ENCODE data around the gene DNAJA3. TPM values are rescaled to one million over a fixed set of nuclear protein-coding genes. Genes with fewer than 3 reads are reported as not detected.
"Not testable (repeated sequence)": the region's sequence is repeated elsewhere in the genome, so short reads cannot be mapped to it uniquely, and the experiment has no call there.

Gene DNAJA3
- total RNA-seq, 1 experiment from 2014 or later = 56.2 TPM

DNA sequence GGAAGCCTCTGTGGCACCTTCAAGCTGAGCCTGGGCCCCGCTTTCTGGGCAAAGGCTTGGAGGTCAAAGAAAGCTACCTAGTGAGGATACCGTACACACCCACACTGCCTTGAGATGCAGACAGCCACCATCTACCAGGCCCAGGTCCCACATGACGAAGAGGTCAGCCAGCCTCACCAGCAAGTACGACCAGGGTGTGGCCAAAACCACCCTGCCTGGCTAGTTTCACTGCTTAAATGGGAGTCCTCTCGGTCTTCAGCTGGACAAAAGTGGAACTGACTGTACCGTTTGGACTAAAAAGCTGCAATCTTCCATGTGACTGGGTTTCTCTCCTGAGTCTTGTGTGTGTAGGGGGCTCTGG lies 32.4 kb upstream of the DNAJA3 start:
- Histone ChIP-seq H3T11ph (ENCODE audit: low read length) (peak overlapping the region; percentile 0), H3K23ac (ENCODE audit: insufficient read length, low read depth, low read length) (no peak overlapping the region), H2BK5ac (ENCODE audit: insufficient read length, low read length) (peak overlapping the region; percentile 80), H3K4me1 (ENCODE audit: insufficient read depth, low read length) (peaks cover 5% of the 10 kb centered on the region; the same call in 1 of the 2 replicates), H4K20me1 (ENCODE audit: control insufficient read depth, insufficient read depth, insufficient read length) (no peaks in the 10 kb centered on the region), H2BK20ac (ENCODE audit: low read depth, low read length, poor library complexity, severe bottlenecking) (peak overlapping the region; percentile 78), H4K8ac (replicated peaks; ENCODE audit: insufficient read length, low read depth, low read length) (peak overlapping the region; percentile 86), H3K14ac (ENCODE audit: insufficient read depth, low read length) (peak overlapping the region; percentile 72), H3K18ac (ENCODE audit: insufficient read length, low read depth, low read length) (peak overlapping the region; percentile 80), H3K9ac (ENCODE audit: extremely low read depth, insufficient read length, low read length) (no peak overlapping the region), H3K9me3 (ENCODE audit: control insufficient read depth, low read depth, low read length) (no peaks in the 10 kb centered on the region), H4K5ac (ENCODE audit: insufficient read length, low read depth, low read length) (peak overlapping the region; percentile 83), H3K27me3 (ENCODE audit: insufficient read depth, low read length) (no peaks in the 10 kb centered on the region), H2BK15ac (ENCODE audit: low read depth, low read length) (no peak overlapping the region), H2BK12ac (ENCODE audit: insufficient read length, low read depth, low read length) (peak overlapping the region; percentile 94), H3K27ac (ENCODE audit: insufficient read length, low read depth, low read length) (peak overlapping the region; percentile 83), H3K79me2 (ENCODE audit: insufficient read depth, low read length) (no peaks in the 10 kb centered on the region), H3K23me2 (ENCODE audit: insufficient read length, low read depth, low read length, poor library complexity, severe bottlenecking) (no peaks in the 10 kb centered on the region), H3K4me2 (ENCODE audit: insufficient read depth, insufficient read length, low read length) (peak overlapping the region; percentile 11), H4K91ac (ENCODE audit: insufficient read length, low read depth, low read length) (peak overlapping the region; percentile 88), H3K4ac (ENCODE audit: low read depth, low read length) (peak overlapping the region; percentile 39), H3K79me1 (ENCODE audit: insufficient read depth, low read depth, low read length, poor library complexity, severe bottlenecking) (no peaks in the 10 kb centered on the region), H2AK5ac (ENCODE audit: insufficient read length, low read length) (peak overlapping the region; percentile 76), H2BK120ac (ENCODE audit: low read depth, low read length, poor library complexity, severe bottlenecking) (peak overlapping the region; percentile 93), H2AFZ (ENCODE audit: low read length) (no peak overlapping the region), H3K56ac (ENCODE audit: insufficient read length, low read depth, low read length) (peak overlapping the region; percentile 74)
- H3K36me3 Mint-ChIP-seq (ENCODE audit: insufficient read depth in 1 of 3, low read depth in 3 of 3) = peaks cover 4 to 6% (median 5%) of the 10 kb centered on the region in 3 experiments; a peak in 3 of 7 replicates
- WGBS (ENCODE audit: extremely low coverage, insufficient read length, low lambda C conversion rate) = no CpG with 5 or more reads among the region's 6 CpGs
- no peaks in the 10 kb centered on the region for H3K9me3 Mint-ChIP-seq
- no peak for DNase-seq
- TF ChIP-seq, protein P1, sequence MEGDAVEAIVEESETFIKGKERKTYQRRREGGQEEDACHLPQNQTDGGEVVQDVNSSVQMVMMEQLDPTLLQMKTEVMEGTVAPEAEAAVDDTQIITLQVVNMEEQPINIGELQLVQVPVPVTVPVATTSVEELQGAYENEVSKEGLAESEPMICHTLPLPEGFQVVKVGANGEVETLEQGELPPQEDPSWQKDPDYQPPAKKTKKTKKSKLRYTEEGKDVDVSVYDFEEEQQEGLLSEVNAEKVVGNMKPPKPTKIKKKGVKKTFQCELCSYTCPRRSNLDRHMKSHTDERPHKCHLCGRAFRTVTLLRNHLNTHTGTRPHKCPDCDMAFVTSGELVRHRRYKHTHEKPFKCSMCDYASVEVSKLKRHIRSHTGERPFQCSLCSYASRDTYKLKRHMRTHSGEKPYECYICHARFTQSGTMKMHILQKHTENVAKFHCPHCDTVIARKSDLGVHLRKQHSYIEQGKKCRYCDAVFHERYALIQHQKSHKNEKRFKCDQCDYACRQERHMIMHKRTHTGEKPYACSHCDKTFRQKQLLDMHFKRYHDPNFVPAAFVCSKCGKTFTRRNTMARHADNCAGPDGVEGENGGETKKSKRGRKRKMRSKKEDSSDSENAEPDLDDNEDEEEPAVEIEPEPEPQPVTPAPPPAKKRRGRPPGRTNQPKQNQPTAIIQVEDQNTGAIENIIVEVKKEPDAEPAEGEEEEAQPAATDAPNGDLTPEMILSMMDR (conservative IDR thresholded peaks at IDR 0.05) = no peak
- H3K4me1 Mint-ChIP-seq = peaks cover 41 to 50% of the 10 kb centered on the region in 2 experiments
- H3K27ac Mint-ChIP-seq = peak overlapping the region; percentile 97 to 99 (median 98)
- H3K27me3 Mint-ChIP-seq (ENCODE audit: low read depth) = no peaks in the 10 kb centered on the region
- H3K4me3 Mint-ChIP-seq = peak overlapping the region in 1 of 2 experiments; percentile 32; a peak in 1 of 5 replicates

DNA sequence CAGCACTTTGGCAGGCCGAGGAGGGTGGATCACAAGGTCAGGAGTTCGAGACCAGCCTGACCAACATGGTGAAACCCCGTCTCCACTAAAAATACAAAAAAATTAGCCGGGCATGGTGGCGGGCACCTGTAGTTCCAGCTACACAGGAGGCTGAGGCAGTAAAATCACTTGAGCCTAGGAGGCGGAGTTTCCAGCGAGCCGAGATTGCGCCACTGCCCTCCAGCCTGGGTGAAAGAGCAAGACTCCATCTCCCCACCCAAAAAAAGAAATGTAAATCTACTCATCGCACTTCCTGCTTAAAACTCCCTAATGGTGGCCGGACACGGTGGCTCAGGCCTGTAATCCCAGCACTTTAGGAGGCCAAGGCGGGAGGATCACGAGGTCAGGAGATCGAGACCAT lies 31.8 kb upstream of the DNAJA3 start:
- not testable (repeated sequence) for H2AFZ ChIP-seq (ENCODE audit: low read length); H3K36me3 Mint-ChIP-seq (ENCODE audit: insufficient read depth in 1 of 3, low read depth in 3 of 3); H3K23me2 ChIP-seq (ENCODE audit: insufficient read length, low read depth, low read length, poor library complexity, severe bottlenecking); H3K4me2 ChIP-seq (ENCODE audit: insufficient read depth, insufficient read length, low read length); DNase-seq; H2BK120ac ChIP-seq (ENCODE audit: low read depth, low read length, poor library complexity, severe bottlenecking); H2BK20ac ChIP-seq (ENCODE audit: low read depth, low read length, poor library complexity, severe bottlenecking); H3K14ac ChIP-seq (ENCODE audit: insufficient read depth, low read length); H3K4me1 ChIP-seq (ENCODE audit: insufficient read depth, low read length); H3K56ac ChIP-seq (ENCODE audit: insufficient read length, low read depth, low read length); H3K9ac ChIP-seq (ENCODE audit: extremely low read depth, insufficient read length, low read length); H3K4me3 Mint-ChIP-seq; H3K27ac ChIP-seq (ENCODE audit: insufficient read length, low read depth, low read length); H3K4ac ChIP-seq (ENCODE audit: low read depth, low read length); H2AK5ac ChIP-seq (ENCODE audit: insufficient read length, low read length); H3K23ac ChIP-seq (ENCODE audit: insufficient read length, low read depth, low read length); H3K18ac ChIP-seq (ENCODE audit: insufficient read length, low read depth, low read length); H2BK15ac ChIP-seq (ENCODE audit: low read depth, low read length); H4K20me1 ChIP-seq (ENCODE audit: control insufficient read depth, insufficient read depth, insufficient read length); H3T11ph ChIP-seq (ENCODE audit: low read length); H3K27me3 ChIP-seq (ENCODE audit: insufficient read depth, low read length); H3K9me3 Mint-ChIP-seq; H3K79me1 ChIP-seq (ENCODE audit: insufficient read depth, low read depth, low read length, poor library complexity, severe bottlenecking); H2BK5ac ChIP-seq (ENCODE audit: insufficient read length, low read length); H3K27me3 Mint-ChIP-seq (ENCODE audit: low read depth); H3K79me2 ChIP-seq (ENCODE audit: insufficient read depth, low read length); H2BK12ac ChIP-seq (ENCODE audit: insufficient read length, low read depth, low read length); H3K9me3 ChIP-seq (ENCODE audit: control insufficient read depth, low read depth, low read length); H4K5ac ChIP-seq (ENCODE audit: insufficient read length, low read depth, low read length); H4K8ac ChIP-seq (replicated peaks; ENCODE audit: insufficient read length, low read depth, low read length)
- H4K91ac ChIP-seq (ENCODE audit: insufficient read length, low read depth, low read length) = peak overlapping the region; percentile 88
- H3K4me1 Mint-ChIP-seq = peaks cover 40 to 48% of the 10 kb centered on the region in 2 experiments
- WGBS (ENCODE audit: extremely low coverage, insufficient read length, low lambda C conversion rate) = no CpG with 5 or more reads among the region's 15 CpGs
- peak overlapping the region; percentile 97 to 99 (median 98); a peak in 3 of 7 replicates for H3K27ac Mint-ChIP-seq

Data from H9 (cell line).